Measurements from ENCODE around the gene HOXC6. TPM values are rescaled to one million over a fixed set of nuclear protein-coding genes. Genes with fewer than 3 reads are reported as not detected.
A peak's percentile ranks its signal among the peaks of the same experiment; 100 is the strongest.

HOXC6 gene
- total and polyA plus RNA-seq, 2 of the 13 experiments (the other 11 are each of a cell fraction or from before 2014, with no cell fraction given) = not detected

GRCh38 chr12:54010972-54011664, 17.1 kb upstream of the HOXC6 start:
- ChIA-PET POLR2A (no interaction called here), CTCF (ENCODE audit: low intra/inter-chr PET ratio, low total read pairs) (interaction anchor here (1.3 kb wide), 1 partner anchor 190 kb away, joined by 4 read pairs; no protein-coding TSS in a partner anchor)
- no peak for TF ChIP-seq HOXA9 (CRISPR knock-in tag; IDR thresholded peaks at IDR 0.05; ENCODE audit: borderline replicate concordance)
- intact Hi-C loops (cut with micrococcal nuclease; ENCODE audit: unreplicated experiment) = no loop called here
- Histone ChIP-seq H3K79me2 (ENCODE audit: insufficient read depth, low read length) (no peaks in the 10 kb centered on the region), H3K4me3 (replicated peaks in 1 of 3; ENCODE audit: insufficient read depth in 1 of 3, low read depth in 2 of 3, low read length in 3 of 3) (no peak overlapping the region), H3K36me3 (replicated peaks in 1 of 2; ENCODE audit: control insufficient read depth in 1 of 2, insufficient read depth in 2 of 2, low read length in 2 of 2) (no peaks in the 10 kb centered on the region), H3K4me1 (ENCODE audit: insufficient read depth, low read length) (peaks cover 24% of the 10 kb centered on the region), H4K20me1 (ENCODE audit: insufficient read depth, low read length) (no peaks in the 10 kb centered on the region), H2AFZ (ENCODE audit: low read length) (no peak overlapping the region), H3K27ac (ENCODE audit: extremely low read length, insufficient read depth, low read length) (no peak overlapping the region), H3K9me3 (ENCODE audit: low read length) (no peaks in the 10 kb centered on the region), H3K27me3 (ENCODE audit: control insufficient read depth in 1 of 2, insufficient read depth in 2 of 2, low read length in 2 of 2) (peaks cover 23 to 89% of the 10 kb centered on the region in 2 experiments), H3K9ac (ENCODE audit: insufficient read depth, low read depth, low read length) (no peak overlapping the region), H3K4me2 (ENCODE audit: low read depth, low read length) (no peak overlapping the region; the same call in 1 of the 2 replicates)
- ATAC-seq (no peak), FAIRE-seq (no peak), DNase-seq (ENCODE audit: low spot score) (no peak)
- WGBS (ENCODE audit: low lambda C conversion rate) = 6% methylated on average over 17 of the region's 17 CpGs
- no TSS peak for BruUV-seq (replicated peaks)
- in situ Hi-C loops (cut with HindIII; ENCODE audit: extremely low pct_ligation_motif_present, low pct_unique_long_range_greater_than_20kb) = loop anchor here (10.0 kb wide), 1 partner anchor 354 kb away; the partner anchor contains the start of gene GPR84

- no peaks in the 10 kb centered on the region for H3K9me3 ChIP-seq (ENCODE audit: low read length)
- POLR2A ChIA-PET = no interaction called here
- in situ Hi-C loops (cut with HindIII; ENCODE audit: extremely low pct_ligation_motif_present, low pct_unique_long_range_greater_than_20kb) = loop anchor here (10.0 kb wide), 1 partner anchor 353 kb away; the partner anchor contains the start of gene GPR84
- CTCF ChIA-PET (ENCODE audit: low intra/inter-chr PET ratio, low total read pairs) = no interaction called here
- H4K20me1 ChIP-seq (ENCODE audit: insufficient read depth, low read length) = no peaks in the 10 kb centered on the region
- DNase-seq (ENCODE audit: low spot score) = no peak
- H3K36me3 ChIP-seq (replicated peaks in 1 of 2; ENCODE audit: control insufficient read depth in 1 of 2, insufficient read depth in 2 of 2, low read length in 2 of 2) = no peaks in the 10 kb centered on the region
- 17% methylated on average over 14 of the region's 14 CpGs for whole genome bisulfite sequencing (ENCODE audit: low lambda C conversion rate)
- BruUV-seq (replicated peaks) = no TSS peak
- peaks cover 21 to 84% of the 10 kb centered on the region in 2 experiments for H3K27me3 ChIP-seq (ENCODE audit: control insufficient read depth in 1 of 2, insufficient read depth in 2 of 2, low read length in 2 of 2)
- intact Hi-C loops (cut with micrococcal nuclease; ENCODE audit: unreplicated experiment) = no loop called here
- H3K9ac ChIP-seq (ENCODE audit: insufficient read depth, low read depth, low read length) = no peak overlapping the region
- H3K4me1 ChIP-seq (ENCODE audit: insufficient read depth, low read length) = peaks cover 16% of the 10 kb centered on the region
- TF ChIP-seq CBFB (CRISPR knock-in tag; IDR thresholded peaks at IDR 0.05) (no peak), MXI1 (IDR thresholded peaks at IDR 0.05; ENCODE audit: borderline replicate concordance, low read depth, low read length) (no peak), MYNN (CRISPR knock-in tag; IDR thresholded peaks at IDR 0.05; ENCODE audit: low read depth) (no peak), ZFP37 (CRISPR knock-in tag; IDR thresholded peaks at IDR 0.05; ENCODE audit: borderline replicate concordance) (no peak), HNRNPK (IDR thresholded peaks at IDR 0.05; ENCODE audit: low read depth, low read length, poor library complexity, severe bottlenecking) (peak; percentile 41), IKZF1 (IDR thresholded peaks at IDR 0.05) (no peak), ZFX (CRISPR knock-in tag; IDR thresholded peaks at IDR 0.05; ENCODE audit: low read depth) (no peak)
- FAIRE-seq = no peak
- no peak overlapping the region; the same call in 1 of the 2 replicates for H3K4me2 ChIP-seq (ENCODE audit: low read depth, low read length)
- no peak for ATAC-seq
- no peak overlapping the region for H3K27ac ChIP-seq (ENCODE audit: extremely low read length, insufficient read depth, low read length)
- no peaks in the 10 kb centered on the region for H3K79me2 ChIP-seq (ENCODE audit: insufficient read depth, low read length)
- no peak overlapping the region for H3K4me3 ChIP-seq (replicated peaks in 1 of 3; ENCODE audit: insufficient read depth in 1 of 3, low read depth in 2 of 3, low read length in 3 of 3)
- no peak overlapping the region for H2AFZ ChIP-seq (ENCODE audit: low read length)
Measured at GRCh38 chr12:54011665-54012532, 16.3 kb upstream of the HOXC6 start.

All from HepG2 (cell line).